Panc1 (cell line): Measurements from ENCODE around the gene YJU2. TPM values are rescaled to one million over a fixed set of nuclear protein-coding genes. Genes with fewer than 3 reads are reported as not detected.

Experiments used
- ATAC-seq: fragments of 200-7000 bp; cut with Tn5 transposase; 2 replicates; pipeline ENCODE4 v1.9.1; 2020; ENCODE audit warnings: mild to moderate bottlenecking, moderate library complexity
- BruUV-seq: library from RNA; stranded (reverse); fragments of 400-500 nt; replicated peaks from 2 replicates; lab custom pipeline; 2021; lab: Mats Ljungman, UMichigan
- CTCF ChIA-PET: fragments of 300-600 bp; sonication (Branson Sonifier 250); formaldehyde crosslinking; loops from one replicate; lab custom pipeline; 2022; ENCODE audit warnings: antibody characterized with exemption; lab: Charles Lee
- POLR2A ChIA-PET: fragments of 300-600 bp; sonication (Branson Sonifier 250); formaldehyde crosslinking; loops from one replicate; lab custom pipeline; 2022; ENCODE audit warnings: antibody characterized with exemption; lab: Charles Lee
- DNase-seq: peaks from one replicate; pipeline ENCODE4 v3.0.0-alpha.2; 2010; ENCODE audit warnings: low read depth, low spot score
- H3K27ac ChIP-seq: 2 replicates; pipeline ENCODE4 v1.5.1; 2011; ENCODE audit warnings: mild to moderate bottlenecking, low read length, inconsistent platforms
- H3K27me3 ChIP-seq: fragments of 200-500 bp; sonication (Bioruptor generic); 2 replicates; pipeline ENCODE4 v1.6.0; 2014; ENCODE audit warnings: low read length, inconsistent platforms; ENCODE audit not compliant: control insufficient read depth, insufficient read depth
- H3K36me3 ChIP-seq: fragments of 200-500 bp; sonication (Bioruptor generic); 2 replicates; pipeline ENCODE4 v1.5.1; 2014; ENCODE audit warnings: inconsistent platforms, mild to moderate bottlenecking, low read length, moderate library complexity; ENCODE audit not compliant: control insufficient read depth, insufficient read depth
- H3K4me1 ChIP-seq: 2 replicates; pipeline ENCODE4 v1.5.1; 2011; ENCODE audit warnings: inconsistent platforms, mild to moderate bottlenecking, low read length, moderate library complexity; ENCODE audit not compliant: control insufficient read depth, insufficient read depth
- H3K4me3 ChIP-seq, 2 experiments: 2 replicates each; pipeline ENCODE4 v1.5.1; 2011 to 2012; ENCODE audit warnings: low read depth in 2 of 2, low read length in 2 of 2, mild to moderate bottlenecking in 2 of 2, inconsistent platforms in 1 of 2, moderate library complexity in 1 of 2
- H3K9me3 ChIP-seq: fragments of 200-500 bp; sonication (Bioruptor generic); 2 replicates; pipeline ENCODE4 v1.5.1; 2014; ENCODE audit warnings: low read depth, mild to moderate bottlenecking, inconsistent platforms, low read length, moderate library complexity; ENCODE audit not compliant: control insufficient read depth, insufficient read depth
- POLR2AphosphoS5 ChIP-seq: IDR thresholded peaks from 2 replicates; pipeline ENCODE4 v1.6.1; 2012; ENCODE audit warnings: mild to moderate bottlenecking, low read depth, low read length, moderate library complexity
- SIN3A ChIP-seq: IDR thresholded peaks from 2 replicates; pipeline ENCODE4 v1.6.1; 2012; ENCODE audit warnings: low read depth, mild to moderate bottlenecking, low read length, moderate library complexity, borderline replicate concordance; ENCODE audit not compliant: insufficient read depth
- TCF7L2 ChIP-seq: IDR thresholded peaks from 2 replicates; pipeline ENCODE4 v1.6.1; 2011; ENCODE audit warnings: mild to moderate bottlenecking, low read depth, low read length, inconsistent platforms
- in situ Hi-C: cut with HindIII; loops from 2 replicates; pipeline ENCODE4 v1.10.0; 2016; ENCODE audit warnings: low sequenced_read_pairs, low pct_unique_long_range_greater_than_20kb
- intact Hi-C: fragments of 100-400 bp; cut with micrococcal nuclease; formaldehyde crosslinking; loops from one replicate; pipeline ENCODE4 v1.10.0; 2022; ENCODE audit not compliant: unreplicated experiment
- total RNA-seq: library from RNA; stranded (reverse); gene quantifications from one replicate; pipeline ENCODE4 v1.2.1, GENCODE V29; 2021; ENCODE audit not compliant: unreplicated experiment
- TF ChIP-seq, protein P1 (sequence below): fragments of 450-650 bp; IDR thresholded peaks from 2 replicates; pipeline ENCODE4 v1.5.1; 2017; ENCODE audit warnings: mild to moderate bottlenecking
- TF ChIP-seq, protein P2 (sequence below), 2 experiments: IDR thresholded peaks; 2 replicates each; pipeline ENCODE4 v1.6.1; 2011 to 2012; ENCODE audit warnings: low read depth in 2 of 2, control low read depth in 1 of 2, low read length in 1 of 2, mild to moderate bottlenecking in 1 of 2, moderate library complexity in 1 of 2; ENCODE audit not compliant: insufficient read depth in 1 of 2

The YJU2 gene
- total RNA-seq, 1 experiment from 2014 or later = 15.9 TPM

- no peak for DNase-seq
- Histone ChIP-seq H3K36me3 (no peaks in the 10 kb centered on the region), H3K27me3 (no peaks in the 10 kb centered on the region), H3K4me1 (no peaks in the 10 kb centered on the region), H3K27ac (no peak overlapping the region), H3K4me3 (no peak overlapping the region), H3K9me3 (no peaks in the 10 kb centered on the region)
- no TSS peak for BruUV-seq
- ATAC-seq = no peak
- TF ChIP-seq SIN3A (no peak), POLR2AphosphoS5 (no peak), TCF7L2 (no peak)
- TF ChIP-seq, protein P1, sequence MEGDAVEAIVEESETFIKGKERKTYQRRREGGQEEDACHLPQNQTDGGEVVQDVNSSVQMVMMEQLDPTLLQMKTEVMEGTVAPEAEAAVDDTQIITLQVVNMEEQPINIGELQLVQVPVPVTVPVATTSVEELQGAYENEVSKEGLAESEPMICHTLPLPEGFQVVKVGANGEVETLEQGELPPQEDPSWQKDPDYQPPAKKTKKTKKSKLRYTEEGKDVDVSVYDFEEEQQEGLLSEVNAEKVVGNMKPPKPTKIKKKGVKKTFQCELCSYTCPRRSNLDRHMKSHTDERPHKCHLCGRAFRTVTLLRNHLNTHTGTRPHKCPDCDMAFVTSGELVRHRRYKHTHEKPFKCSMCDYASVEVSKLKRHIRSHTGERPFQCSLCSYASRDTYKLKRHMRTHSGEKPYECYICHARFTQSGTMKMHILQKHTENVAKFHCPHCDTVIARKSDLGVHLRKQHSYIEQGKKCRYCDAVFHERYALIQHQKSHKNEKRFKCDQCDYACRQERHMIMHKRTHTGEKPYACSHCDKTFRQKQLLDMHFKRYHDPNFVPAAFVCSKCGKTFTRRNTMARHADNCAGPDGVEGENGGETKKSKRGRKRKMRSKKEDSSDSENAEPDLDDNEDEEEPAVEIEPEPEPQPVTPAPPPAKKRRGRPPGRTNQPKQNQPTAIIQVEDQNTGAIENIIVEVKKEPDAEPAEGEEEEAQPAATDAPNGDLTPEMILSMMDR = no peak
- TF ChIP-seq, protein P2, sequence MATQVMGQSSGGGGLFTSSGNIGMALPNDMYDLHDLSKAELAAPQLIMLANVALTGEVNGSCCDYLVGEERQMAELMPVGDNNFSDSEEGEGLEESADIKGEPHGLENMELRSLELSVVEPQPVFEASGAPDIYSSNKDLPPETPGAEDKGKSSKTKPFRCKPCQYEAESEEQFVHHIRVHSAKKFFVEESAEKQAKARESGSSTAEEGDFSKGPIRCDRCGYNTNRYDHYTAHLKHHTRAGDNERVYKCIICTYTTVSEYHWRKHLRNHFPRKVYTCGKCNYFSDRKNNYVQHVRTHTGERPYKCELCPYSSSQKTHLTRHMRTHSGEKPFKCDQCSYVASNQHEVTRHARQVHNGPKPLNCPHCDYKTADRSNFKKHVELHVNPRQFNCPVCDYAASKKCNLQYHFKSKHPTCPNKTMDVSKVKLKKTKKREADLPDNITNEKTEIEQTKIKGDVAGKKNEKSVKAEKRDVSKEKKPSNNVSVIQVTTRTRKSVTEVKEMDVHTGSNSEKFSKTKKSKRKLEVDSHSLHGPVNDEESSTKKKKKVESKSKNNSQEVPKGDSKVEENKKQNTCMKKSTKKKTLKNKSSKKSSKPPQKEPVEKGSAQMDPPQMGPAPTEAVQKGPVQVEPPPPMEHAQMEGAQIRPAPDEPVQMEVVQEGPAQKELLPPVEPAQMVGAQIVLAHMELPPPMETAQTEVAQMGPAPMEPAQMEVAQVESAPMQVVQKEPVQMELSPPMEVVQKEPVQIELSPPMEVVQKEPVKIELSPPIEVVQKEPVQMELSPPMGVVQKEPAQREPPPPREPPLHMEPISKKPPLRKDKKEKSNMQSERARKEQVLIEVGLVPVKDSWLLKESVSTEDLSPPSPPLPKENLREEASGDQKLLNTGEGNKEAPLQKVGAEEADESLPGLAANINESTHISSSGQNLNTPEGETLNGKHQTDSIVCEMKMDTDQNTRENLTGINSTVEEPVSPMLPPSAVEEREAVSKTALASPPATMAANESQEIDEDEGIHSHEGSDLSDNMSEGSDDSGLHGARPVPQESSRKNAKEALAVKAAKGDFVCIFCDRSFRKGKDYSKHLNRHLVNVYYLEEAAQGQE (IDR thresholded peaks at IDR 0.05; ENCODE audit: insufficient read depth in 1 of 2, low read depth in 2 of 2, low read length in 1 of 2) = no peak
- in situ Hi-C loops = no loop called here
- ChIA-PET CTCF (interaction anchor here (0.5 kb wide), 1 partner anchor 58 kb away, joined by 9 read pairs; no protein-coding TSS in a partner anchor), POLR2A (no interaction called here)
- intact Hi-C loops = no loop called here
Observed at GRCh38 chr19:4294389-4294788, 47.5 kb downstream of the YJU2 start.

GRCh38 chr19:4295972-4296771 lies 49.3 kb downstream of the YJU2 start:
- intact Hi-C loops = no loop called here

More at GRCh38 chr19:4295972-4296771, 49.3 kb downstream of the YJU2 start:
- in situ Hi-C loops = no loop called here
- Histone ChIP-seq H3K4me1 (no peaks in the 10 kb centered on the region), H3K27ac (no peak overlapping the region), H3K4me3 (no peak overlapping the region), H3K36me3 (no peaks in the 10 kb centered on the region), H3K27me3 (no peaks in the 10 kb centered on the region), H3K9me3 (no peaks in the 10 kb centered on the region)
- no peak for ATAC-seq
- TF ChIP-seq, protein P1 = no peak
- TF ChIP-seq TCF7L2 (no peak), SIN3A (no peak)
- CTCF ChIA-PET = interaction anchor here (0.6 kb wide), 1 partner anchor 10 kb away, joined by 4 read pairs; no protein-coding TSS in a partner anchor
- no TSS peak for BruUV-seq
- no peak for DNase-seq
- POLR2A ChIA-PET = no interaction called here
